ENCODE measurements around the gene METTL8. TPM values are rescaled to one million over a fixed set of nuclear protein-coding genes. Genes with fewer than 3 reads are reported as not detected.
"Not testable (repeated sequence)": the region's sequence is repeated elsewhere in the genome, so short reads cannot be mapped to it uniquely, and the experiment has no call there.

Gene METTL8
- total RNA-seq, 1 experiment from 2014 or later = 59.1 TPM

GRCh38 chr2:171315781-171316180 lies 118.0 kb downstream of the METTL8 start (continued):
- no peak for TF ChIP-seq NR1H2 (CRISPR knock-in tag; IDR thresholded peaks at IDR 0.05)

DNA sequence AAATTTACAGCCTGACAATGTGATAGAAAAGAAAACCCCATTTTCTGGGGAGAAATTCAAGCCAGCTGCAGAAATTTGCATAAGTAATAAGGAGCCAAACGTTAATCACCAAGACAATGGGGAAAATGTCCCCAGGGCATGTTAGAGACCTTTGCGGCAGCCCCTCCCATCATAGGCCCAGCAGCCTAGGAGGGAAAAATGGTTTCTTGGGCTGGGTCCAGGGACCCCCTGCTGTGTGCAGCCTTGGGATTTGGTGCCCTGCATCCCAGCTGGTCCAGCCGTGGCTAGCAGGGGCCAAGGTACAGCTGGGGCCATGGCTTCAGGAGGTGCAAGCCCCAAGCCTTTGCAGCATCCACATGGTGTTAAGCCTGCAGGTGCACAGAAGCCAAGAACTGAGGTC lies 121.6 kb downstream of the METTL8 start:
- ATAC-seq; CTCF ChIA-PET; H3K4me3 Mint-ChIP-seq; POLR2A ChIA-PET; DNase-seq (ENCODE audit: low spot score); H3K27ac Mint-ChIP-seq: not testable (repeated sequence)
- Mint-ChIP-seq H3K27me3 (ENCODE audit: low read depth) (peaks cover 12% of the 10 kb centered on the region), H3K36me3 (peaks cover 45% of the 10 kb centered on the region), H3K4me1 (peaks cover 39% of the 10 kb centered on the region), H3K9me3 (peaks cover 34% of the 10 kb centered on the region)

GRCh38 chr2:171311589-171311988 lies 122.2 kb downstream of the METTL8 start:
- H3K36me3 Mint-ChIP-seq = peaks cover 45% of the 10 kb centered on the region

GRCh38 chr2:171310889-171311288 lies 122.9 kb downstream of the METTL8 start:
- Mint-ChIP-seq H3K36me3 (peaks cover 45% of the 10 kb centered on the region), H3K4me3 (no peak overlapping the region), H3K4me1 (peaks cover 26% of the 10 kb centered on the region), H3K9me3 (peaks cover 43% of the 10 kb centered on the region), H3K27me3 (ENCODE audit: low read depth) (peaks cover 12% of the 10 kb centered on the region), H3K27ac (no peak overlapping the region)
- DNase-seq (ENCODE audit: low spot score) (no peak), ATAC-seq (no peak)
- POLR2A ChIA-PET = no interaction called here
- CTCF ChIA-PET = interaction anchor here (0.7 kb wide), 1 partner anchor 174 kb away, joined by 4 read pairs; no protein-coding TSS in a partner anchor
- no peak for TF ChIP-seq MAX (CRISPR knock-in tag; IDR thresholded peaks at IDR 0.05)
- TF ChIP-seq MYBL2 (CRISPR knock-in tag; IDR thresholded peaks at IDR 0.05) = no peak
- no peak for TF ChIP-seq GRHL2 (CRISPR knock-in tag; IDR thresholded peaks at IDR 0.05; ENCODE audit: insufficient replicate concordance, severe bottlenecking)
- no peak for TF ChIP-seq IRF2 (CRISPR knock-in tag; IDR thresholded peaks at IDR 0.05; ENCODE audit: borderline replicate concordance, low read depth)
- TF ChIP-seq FOXP1 (CRISPR knock-in tag; IDR thresholded peaks at IDR 0.05; ENCODE audit: borderline replicate concordance) = no peak
- no peak for TF ChIP-seq KAT7 (CRISPR knock-in tag; IDR thresholded peaks at IDR 0.05; ENCODE audit: borderline replicate concordance)
- no peak for TF ChIP-seq ATF2 (CRISPR knock-in tag; IDR thresholded peaks at IDR 0.05; ENCODE audit: borderline replicate concordance, low read depth)
- no peak for TF ChIP-seq ZBTB21 (CRISPR knock-in tag; IDR thresholded peaks at IDR 0.05; ENCODE audit: borderline replicate concordance)
- no peak for TF ChIP-seq NR2C2 (CRISPR knock-in tag; IDR thresholded peaks at IDR 0.05)
- no peak for TF ChIP-seq ELF4 (CRISPR knock-in tag; IDR thresholded peaks at IDR 0.05; ENCODE audit: low read depth)
- TF ChIP-seq CBFB (CRISPR knock-in tag; IDR thresholded peaks at IDR 0.05; ENCODE audit: low read depth) = no peak
- no peak for TF ChIP-seq SMAD4 (CRISPR knock-in tag; IDR thresholded peaks at IDR 0.05)
- no peak for TF ChIP-seq ZNF423 (CRISPR knock-in tag; IDR thresholded peaks at IDR 0.05)
- TF ChIP-seq JAZF1 (CRISPR knock-in tag; IDR thresholded peaks at IDR 0.05) = no peak
- TF ChIP-seq EMX1 (CRISPR knock-in tag; IDR thresholded peaks at IDR 0.05) = no peak
- TF ChIP-seq ZNF232 (CRISPR knock-in tag; IDR thresholded peaks at IDR 0.05) = no peak
- no peak for TF ChIP-seq ZNF121 (CRISPR knock-in tag; IDR thresholded peaks at IDR 0.05)
- TF ChIP-seq TCF7 (CRISPR knock-in tag; IDR thresholded peaks at IDR 0.05; ENCODE audit: low read depth) = no peak
- TF ChIP-seq, protein P1, sequence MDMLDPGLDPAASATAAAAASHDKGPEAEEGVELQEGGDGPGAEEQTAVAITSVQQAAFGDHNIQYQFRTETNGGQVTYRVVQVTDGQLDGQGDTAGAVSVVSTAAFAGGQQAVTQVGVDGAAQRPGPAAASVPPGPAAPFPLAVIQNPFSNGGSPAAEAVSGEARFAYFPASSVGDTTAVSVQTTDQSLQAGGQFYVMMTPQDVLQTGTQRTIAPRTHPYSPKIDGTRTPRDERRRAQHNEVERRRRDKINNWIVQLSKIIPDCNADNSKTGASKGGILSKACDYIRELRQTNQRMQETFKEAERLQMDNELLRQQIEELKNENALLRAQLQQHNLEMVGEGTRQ (CRISPR knock-in tag; IDR thresholded peaks at IDR 0.05) = no peak

More at GRCh38 chr2:171311589-171311988, 122.2 kb downstream of the METTL8 start:
- H3K4me3 Mint-ChIP-seq; CTCF ChIA-PET; DNase-seq (ENCODE audit: low spot score); ATAC-seq; H3K27ac Mint-ChIP-seq; POLR2A ChIA-PET: not testable (repeated sequence)
- Mint-ChIP-seq H3K9me3 (peaks cover 36% of the 10 kb centered on the region), H3K27me3 (ENCODE audit: low read depth) (peaks cover 12% of the 10 kb centered on the region), H3K4me1 (peaks cover 33% of the 10 kb centered on the region)

All from WTC11 (cell line).